GM21360 (cell line): ENCODE results near the gene COQ8B.

Experiments
- ATAC-seq: cut with Tn5 transposase; IDR thresholded peaks from one replicate; pipeline ENCODE4 v1.9.1; 2021; ENCODE audit warnings: mild to moderate bottlenecking, moderate library complexity; ENCODE audit not compliant: unreplicated experiment

Gene COQ8B

GRCh38 chr19:40718774-40719391 lies 2.2 kb upstream of the COQ8B start:
- ATAC-seq: no peak

- no peak for ATAC-seq
Observed at GRCh38 chr19:40717880-40718773, 1.4 kb upstream of the COQ8B start.

- ATAC-seq: no peak
Observed at GRCh38 chr19:40717325-40717879, 716 bp upstream of the COQ8B start.

- ATAC-seq: no peak
Observed at GRCh38 chr19:40716031-40716481, 630 bp downstream of the COQ8B start.

GRCh38 chr19:40714441-40715299 lies 2.0 kb downstream of the COQ8B start:
- peak; percentile 44 for ATAC-seq

GRCh38 chr19:40713939-40714338 lies 2.7 kb downstream of the COQ8B start:
- no peak for ATAC-seq

- no peak for ATAC-seq
Observed at GRCh38 chr19:40709817-40710216, 6.9 kb downstream of the COQ8B start.

- no peak for ATAC-seq
Observed at GRCh38 chr19:40707615-40708014, 9.1 kb downstream of the COQ8B start.

GRCh38 chr19:40705950-40706619 lies 10.6 kb downstream of the COQ8B start:
- no peak for ATAC-seq

GRCh38 chr19:40705362-40705651 lies 11.4 kb downstream of the COQ8B start:
- ATAC-seq: no peak

- ATAC-seq: no peak
Observed at GRCh38 chr19:40704491-40705361, 12.0 kb downstream of the COQ8B start.

GRCh38 chr19:40703029-40703755 lies 13.5 kb downstream of the COQ8B start:
- no peak for ATAC-seq

- ATAC-seq: no peak
Observed at GRCh38 chr19:40702337-40703012, 14.2 kb downstream of the COQ8B start.

- no peak for ATAC-seq
Observed at GRCh38 chr19:40701758-40702157, 14.9 kb downstream of the COQ8B start.

GRCh38 chr19:40700083-40700482 lies 16.6 kb downstream of the COQ8B start:
- no peak for ATAC-seq

GRCh38 chr19:40697007-40697406 lies 19.7 kb downstream of the COQ8B start:
- ATAC-seq: no peak

- no peak for ATAC-seq
Observed at GRCh38 chr19:40695881-40696280, 20.8 kb downstream of the COQ8B start.

GRCh38 chr19:40693896-40694295 lies 22.8 kb downstream of the COQ8B start:
- ATAC-seq: no peak
